Stomach smooth muscle (tissue), 2 donors: ENCODE data around the gene PATE2.

ENCODE experiments used
- H3K27ac ChIP-seq: one replicate; pipeline ENCODE4 v1.7.0; 2013; ENCODE audit warnings: mild to moderate bottlenecking, low read length, inconsistent platforms
- H3K27me3 ChIP-seq, 2 donors: one replicate each; pipeline ENCODE4 v1.7.0; 2013; ENCODE audit warnings: low read length in 2 of 2; ENCODE audit not compliant: insufficient read depth in 2 of 2, control insufficient read depth in 1 of 2
- H3K36me3 ChIP-seq, 2 donors: one replicate each; pipeline ENCODE4 v1.7.0; 2013; ENCODE audit warnings: low read length in 2 of 2; ENCODE audit not compliant: control insufficient read depth in 2 of 2, insufficient read depth in 2 of 2
- H3K4me1 ChIP-seq: one replicate; pipeline ENCODE4 v1.7.0; 2013; ENCODE audit warnings: low read length; ENCODE audit not compliant: control insufficient read depth, insufficient read depth
- H3K4me3 ChIP-seq, 2 donors: one replicate each; pipeline ENCODE4 v1.7.0; 2013; ENCODE audit warnings: low read length in 2 of 2
- H3K9ac ChIP-seq, 2 donors: one replicate each; pipeline ENCODE4 v1.7.0; 2013; ENCODE audit warnings: low read length in 2 of 2, mild to moderate bottlenecking in 1 of 2
- H3K9me3 ChIP-seq, 2 donors: one replicate each; pipeline ENCODE4 v1.7.0; 2013; ENCODE audit warnings: low read length in 2 of 2; ENCODE audit not compliant: control insufficient read depth in 2 of 2
- donor health status: healthy.
- donor health status: Pancreatic carcinoma.

The PATE2 gene

GRCh38 chr11:125770583-125770982 lies 8.0 kb downstream of the PATE2 start:
- no peaks in the 10 kb centered on the region for H3K36me3 ChIP-seq
- H3K27me3 ChIP-seq = no peaks in the 10 kb centered on the region

GRCh38 chr11:125768336-125769046 lies 10.1 kb downstream of the PATE2 start:
- Histone ChIP-seq H3K27me3 (no peaks in the 10 kb centered on the region), H3K4me3 (no peak overlapping the region), H3K9ac (no peak overlapping the region), H3K4me1 (no peaks in the 10 kb centered on the region), H3K27ac (no peak overlapping the region), H3K36me3 (no peaks in the 10 kb centered on the region), H3K9me3 (peaks cover 2 to 5% of the 10 kb centered on the region in 2 donors)

More at GRCh38 chr11:125770583-125770982, 8.0 kb downstream of the PATE2 start:
- H3K4me3 ChIP-seq = no peak overlapping the region
- H3K27ac ChIP-seq = no peak overlapping the region
- peaks cover 0 to 2% of the 10 kb centered on the region in 2 donors for H3K9me3 ChIP-seq
- H3K4me1 ChIP-seq = no peaks in the 10 kb centered on the region
- H3K9ac ChIP-seq = no peak overlapping the region

GRCh38 chr11:125766251-125766650 lies 12.4 kb downstream of the PATE2 start:
- Histone ChIP-seq H3K27ac (no peak overlapping the region), H3K9ac (no peak overlapping the region), H3K27me3 (no peaks in the 10 kb centered on the region), H3K4me1 (no peaks in the 10 kb centered on the region), H3K36me3 (no peaks in the 10 kb centered on the region), H3K9me3 (peaks cover 4 to 5% of the 10 kb centered on the region in 2 donors), H3K4me3 (no peak overlapping the region)

- no peak overlapping the region for H3K4me3 ChIP-seq
- H3K4me1 ChIP-seq = no peaks in the 10 kb centered on the region
These were observed 15.1 kb downstream of the PATE2 start for GRCh38 chr11:125763483-125763882.

GRCh38 chr11:125762445-125762844 lies 16.2 kb downstream of the PATE2 start:
- peaks cover 3 to 5% of the 10 kb centered on the region in 2 donors for H3K9me3 ChIP-seq
- H3K4me3 ChIP-seq = no peak overlapping the region
- no peaks in the 10 kb centered on the region for H3K4me1 ChIP-seq
- H3K36me3 ChIP-seq = no peaks in the 10 kb centered on the region
- no peak overlapping the region for H3K27ac ChIP-seq
- H3K9ac ChIP-seq = no peak overlapping the region
- H3K27me3 ChIP-seq = no peaks in the 10 kb centered on the region

More at GRCh38 chr11:125763483-125763882, 15.1 kb downstream of the PATE2 start:
- no peak overlapping the region for H3K9ac ChIP-seq
- H3K9me3 ChIP-seq = peaks cover 3 to 5% of the 10 kb centered on the region in 2 donors
- no peaks in the 10 kb centered on the region for H3K36me3 ChIP-seq
- no peaks in the 10 kb centered on the region for H3K27me3 ChIP-seq
- no peak overlapping the region for H3K27ac ChIP-seq

GRCh38 chr11:125756050-125756449 lies 22.6 kb downstream of the PATE2 start:
- Histone ChIP-seq H3K9me3 (peaks cover 0 to 2% of the 10 kb centered on the region in 2 donors), H3K27me3 (no peaks in the 10 kb centered on the region), H3K27ac (no peak overlapping the region), H3K4me1 (no peaks in the 10 kb centered on the region), H3K9ac (no peak overlapping the region), H3K4me3 (no peak overlapping the region), H3K36me3 (no peaks in the 10 kb centered on the region)

- no peak overlapping the region for H3K27ac ChIP-seq
- no peak overlapping the region for H3K9ac ChIP-seq
- H3K27me3 ChIP-seq = no peaks in the 10 kb centered on the region
- no peak overlapping the region for H3K4me3 ChIP-seq
- no peaks in the 10 kb centered on the region for H3K36me3 ChIP-seq
- H3K4me1 ChIP-seq = no peaks in the 10 kb centered on the region
- H3K9me3 ChIP-seq = peaks cover 2% of the 10 kb centered on the region in 2 donors
These were observed 28.0 kb downstream of the PATE2 start for GRCh38 chr11:125750629-125751028.

GRCh38 chr11:125745979-125746378 lies 32.6 kb downstream of the PATE2 start, which contains the start of gene PATE1:
TSS of gene PATE1 (plus strand) at chr11:125746279. CDS start at chr11:125746305, 26 bp downstream.
- no peak within 1 kb of the TSS for H3K27ac ChIP-seq
- no peak within 1 kb of the TSS for H3K4me3 ChIP-seq
- H3K36me3 ChIP-seq = no peaks in the 10 kb centered on the region
- H3K27me3 ChIP-seq = no peaks in the 10 kb centered on the region
- no peak within 1 kb of the TSS for H3K9ac ChIP-seq
- H3K9me3 ChIP-seq = peaks cover 0 to 2% of the 10 kb centered on the region in 2 donors
- H3K4me1 ChIP-seq = no peaks in the 10 kb centered on the region

GRCh38 chr11:125743681-125744080 lies 34.9 kb downstream of the PATE2 start:
- H3K9ac ChIP-seq = no peak overlapping the region
- no peaks in the 10 kb centered on the region for H3K27me3 ChIP-seq
- H3K4me1 ChIP-seq = no peaks in the 10 kb centered on the region
- H3K27ac ChIP-seq = no peak overlapping the region
- no peaks in the 10 kb centered on the region for H3K36me3 ChIP-seq
- no peak overlapping the region for H3K4me3 ChIP-seq
- H3K9me3 ChIP-seq = no peaks in the 10 kb centered on the region

GRCh38 chr11:125740617-125741016 lies 38.0 kb downstream of the PATE2 start:
- Histone ChIP-seq H3K27ac (no peak overlapping the region), H3K9ac (no peak overlapping the region), H3K27me3 (no peaks in the 10 kb centered on the region), H3K36me3 (no peaks in the 10 kb centered on the region), H3K4me1 (no peaks in the 10 kb centered on the region), H3K4me3 (no peak overlapping the region), H3K9me3 (no peaks in the 10 kb centered on the region)

GRCh38 chr11:125728969-125729368 lies 49.7 kb downstream of the PATE2 start:
- Histone ChIP-seq H3K9me3 (no peaks in the 10 kb centered on the region), H3K27me3 (no peaks in the 10 kb centered on the region)

More at GRCh38 chr11:125728969-125729368, 49.7 kb downstream of the PATE2 start:
- Histone ChIP-seq H3K4me1 (no peaks in the 10 kb centered on the region), H3K9ac (no peak overlapping the region), H3K36me3 (no peaks in the 10 kb centered on the region), H3K27ac (no peak overlapping the region), H3K4me3 (no peak overlapping the region)
